MCF 10A (cell line): Measurements from ENCODE around the gene MAB21L4. TPM values are rescaled to one million over a fixed set of nuclear protein-coding genes. Genes with fewer than 3 reads are reported as not detected.

Source experiments
- BruUV-seq: library from RNA; stranded (reverse); fragments of 400-500 nt; replicated peaks from 2 replicates; lab custom pipeline; 2021; lab: Mats Ljungman, UMichigan
- CTCF ChIA-PET: fragments of 300-600 bp; sonication (Branson Sonifier 250); formaldehyde crosslinking; extraction: SDS; loops from one replicate; lab custom pipeline; 2021; ENCODE audit warnings: antibody characterized with exemption, inconsistent platforms; lab: Yijun Ruan, JAX
- POLR2A ChIA-PET: fragments of 300-600, 350-650 bp; sonication (Branson Sonifier 250); formaldehyde crosslinking; extraction: SDS; loops from one replicate; lab custom pipeline; 2020; ENCODE audit warnings: antibody characterized with exemption, inconsistent platforms; lab: Yijun Ruan, JAX
- DNase-seq: peaks from one replicate; pipeline ENCODE4 v3.0.0-alpha.2; 2018; ENCODE audit not compliant: unreplicated experiment
- H3K27ac Mint-ChIP-seq: one replicate; pipeline ENCODE4 v1.8.0; 2022; ENCODE audit warnings: mild to moderate bottlenecking, low read depth, mixed read lengths; ENCODE audit not compliant: unreplicated experiment
- H3K27me3 Mint-ChIP-seq: one replicate; pipeline ENCODE4 v1.8.0; 2022; ENCODE audit warnings: mixed read lengths; ENCODE audit not compliant: insufficient read depth, unreplicated experiment
- H3K36me3 Mint-ChIP-seq: one replicate; pipeline ENCODE4 v1.8.0; 2022; ENCODE audit warnings: mild to moderate bottlenecking, moderate library complexity, mixed read lengths; ENCODE audit not compliant: insufficient read depth, unreplicated experiment
- H3K4me1 Mint-ChIP-seq: one replicate; pipeline ENCODE4 v1.8.0; 2022; ENCODE audit warnings: mixed read lengths; ENCODE audit not compliant: insufficient read depth, unreplicated experiment
- H3K4me3 Mint-ChIP-seq: one replicate; pipeline ENCODE4 v1.8.0; 2022; ENCODE audit warnings: mild to moderate bottlenecking, moderate library complexity, mixed read lengths; ENCODE audit not compliant: unreplicated experiment
- H3K9me3 Mint-ChIP-seq: one replicate; pipeline ENCODE4 v1.8.0; 2022; ENCODE audit warnings: mixed read lengths; ENCODE audit not compliant: unreplicated experiment
- intact Hi-C: fragments of 100-400 bp; cut with micrococcal nuclease; formaldehyde crosslinking; loops from 2 replicates; pipeline ENCODE4 v1.14.1; 2022
- total RNA-seq: library from RNA; stranded (reverse); gene quantifications from 2 replicates; pipeline ENCODE4 v1.2.3, GENCODE V29; 2022
- TF ChIP-seq, protein P1 (sequence below): fragments of 200-600 bp; IDR thresholded peaks from one replicate; pipeline ENCODE4 v1.8.0; 2022; ENCODE audit warnings: antibody characterized with exemption, mild to moderate bottlenecking; ENCODE audit not compliant: unreplicated experiment

MAB21L4 gene
- total RNA-seq, 1 experiment from 2014 or later: not detected

- ChIA-PET CTCF (interaction anchor here (0.6 kb wide), 1 partner anchor 41 kb away, joined by 3 read pairs; no protein-coding TSS in a partner anchor), POLR2A (interaction anchor here (0.9 to 1.4 kb wide), 3 partner anchors 8 to 138 kb away, joined by 3 to 5 read pairs (median 4); no protein-coding TSS in a partner anchor)
- H3K4me1 Mint-ChIP-seq: peaks cover 8% of the 10 kb centered on the region
- H3K9me3 Mint-ChIP-seq: no peaks in the 10 kb centered on the region
- no peaks in the 10 kb centered on the region for H3K36me3 Mint-ChIP-seq
- peak overlapping the region; percentile 85 for H3K27ac Mint-ChIP-seq
- no peak for DNase-seq
- no TSS peak for BruUV-seq
- peak overlapping the region; percentile 35 for H3K4me3 Mint-ChIP-seq
- H3K27me3 Mint-ChIP-seq: no peaks in the 10 kb centered on the region
- intact Hi-C loops: no loop called here
- TF ChIP-seq, protein P1, sequence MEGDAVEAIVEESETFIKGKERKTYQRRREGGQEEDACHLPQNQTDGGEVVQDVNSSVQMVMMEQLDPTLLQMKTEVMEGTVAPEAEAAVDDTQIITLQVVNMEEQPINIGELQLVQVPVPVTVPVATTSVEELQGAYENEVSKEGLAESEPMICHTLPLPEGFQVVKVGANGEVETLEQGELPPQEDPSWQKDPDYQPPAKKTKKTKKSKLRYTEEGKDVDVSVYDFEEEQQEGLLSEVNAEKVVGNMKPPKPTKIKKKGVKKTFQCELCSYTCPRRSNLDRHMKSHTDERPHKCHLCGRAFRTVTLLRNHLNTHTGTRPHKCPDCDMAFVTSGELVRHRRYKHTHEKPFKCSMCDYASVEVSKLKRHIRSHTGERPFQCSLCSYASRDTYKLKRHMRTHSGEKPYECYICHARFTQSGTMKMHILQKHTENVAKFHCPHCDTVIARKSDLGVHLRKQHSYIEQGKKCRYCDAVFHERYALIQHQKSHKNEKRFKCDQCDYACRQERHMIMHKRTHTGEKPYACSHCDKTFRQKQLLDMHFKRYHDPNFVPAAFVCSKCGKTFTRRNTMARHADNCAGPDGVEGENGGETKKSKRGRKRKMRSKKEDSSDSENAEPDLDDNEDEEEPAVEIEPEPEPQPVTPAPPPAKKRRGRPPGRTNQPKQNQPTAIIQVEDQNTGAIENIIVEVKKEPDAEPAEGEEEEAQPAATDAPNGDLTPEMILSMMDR: no peak
These were observed 24.9 kb upstream of the MAB21L4 start for GRCh38 chr2:240920783-240921231.

- no peak overlapping the region for H3K4me3 Mint-ChIP-seq
- no peaks in the 10 kb centered on the region for H3K9me3 Mint-ChIP-seq
- no peaks in the 10 kb centered on the region for H3K27me3 Mint-ChIP-seq
- no TSS peak for BruUV-seq
- peaks cover 8% of the 10 kb centered on the region for H3K4me1 Mint-ChIP-seq
- peak overlapping the region; percentile 85 for H3K27ac Mint-ChIP-seq
- POLR2A ChIA-PET: interaction anchor here (1.1 to 1.4 kb wide), 2 partner anchors 7 to 90 kb away, joined by 3 to 5 read pairs; no protein-coding TSS in a partner anchor
- intact Hi-C loops: no loop called here
- CTCF ChIA-PET: no interaction called here
- H3K36me3 Mint-ChIP-seq: no peaks in the 10 kb centered on the region
- no peak for DNase-seq
- TF ChIP-seq, protein P1: no peak
These were observed 24.1 kb upstream of the MAB21L4 start for GRCh38 chr2:240919786-240920782.

- no peaks in the 10 kb centered on the region for H3K36me3 Mint-ChIP-seq
- DNase-seq: no peak
- ChIA-PET POLR2A (no interaction called here), CTCF (no interaction called here)
- no peaks in the 10 kb centered on the region for H3K27me3 Mint-ChIP-seq
- intact Hi-C loops: no loop called here
- BruUV-seq: no TSS peak
- H3K9me3 Mint-ChIP-seq: no peaks in the 10 kb centered on the region
- peaks cover 8% of the 10 kb centered on the region for H3K4me1 Mint-ChIP-seq
- TF ChIP-seq, protein P1: no peak
- H3K27ac Mint-ChIP-seq: no peak overlapping the region
- no peak overlapping the region for H3K4me3 Mint-ChIP-seq
These were observed 23.3 kb upstream of the MAB21L4 start for GRCh38 chr2:240919161-240919781.
